Measurements from ENCODE around the gene ADCY7.

DNA sequence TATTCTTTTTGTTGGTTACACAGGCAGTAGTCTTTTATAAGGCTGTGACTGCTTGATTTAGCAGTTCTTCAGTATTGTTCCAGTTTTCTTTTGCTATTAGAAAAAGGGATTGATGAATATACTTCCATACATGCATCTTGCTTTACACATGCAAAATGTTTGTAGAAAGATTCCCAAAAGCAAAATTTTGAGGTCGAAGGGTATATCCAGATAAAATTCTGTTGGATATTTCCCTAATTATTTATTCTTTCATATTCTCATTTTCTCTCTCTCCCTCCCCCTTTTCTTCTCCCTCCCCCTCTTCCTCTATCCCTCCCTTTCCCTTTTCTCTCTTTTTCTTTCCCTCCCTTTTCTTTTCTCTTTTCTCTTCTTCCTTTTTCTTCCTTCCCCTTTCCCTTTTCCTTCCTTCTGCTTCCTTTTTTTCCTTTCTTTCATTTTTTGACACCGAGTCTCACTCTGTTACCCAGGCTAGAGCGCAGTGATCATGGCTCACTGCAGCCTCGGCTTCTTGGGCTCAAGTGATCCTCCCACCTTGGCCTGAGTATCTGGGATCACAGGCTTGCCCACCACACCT is 46.9 kb upstream of the ADCY7 start:
- TF ChIP-seq, protein P1, sequence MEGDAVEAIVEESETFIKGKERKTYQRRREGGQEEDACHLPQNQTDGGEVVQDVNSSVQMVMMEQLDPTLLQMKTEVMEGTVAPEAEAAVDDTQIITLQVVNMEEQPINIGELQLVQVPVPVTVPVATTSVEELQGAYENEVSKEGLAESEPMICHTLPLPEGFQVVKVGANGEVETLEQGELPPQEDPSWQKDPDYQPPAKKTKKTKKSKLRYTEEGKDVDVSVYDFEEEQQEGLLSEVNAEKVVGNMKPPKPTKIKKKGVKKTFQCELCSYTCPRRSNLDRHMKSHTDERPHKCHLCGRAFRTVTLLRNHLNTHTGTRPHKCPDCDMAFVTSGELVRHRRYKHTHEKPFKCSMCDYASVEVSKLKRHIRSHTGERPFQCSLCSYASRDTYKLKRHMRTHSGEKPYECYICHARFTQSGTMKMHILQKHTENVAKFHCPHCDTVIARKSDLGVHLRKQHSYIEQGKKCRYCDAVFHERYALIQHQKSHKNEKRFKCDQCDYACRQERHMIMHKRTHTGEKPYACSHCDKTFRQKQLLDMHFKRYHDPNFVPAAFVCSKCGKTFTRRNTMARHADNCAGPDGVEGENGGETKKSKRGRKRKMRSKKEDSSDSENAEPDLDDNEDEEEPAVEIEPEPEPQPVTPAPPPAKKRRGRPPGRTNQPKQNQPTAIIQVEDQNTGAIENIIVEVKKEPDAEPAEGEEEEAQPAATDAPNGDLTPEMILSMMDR (conservative IDR thresholded peaks at IDR 0.05) = no peak
- no peak for TF ChIP-seq EZH2 (IDR thresholded peaks at IDR 0.05; ENCODE audit: low read depth)
